ENCODE results near the gene POLG. TPM values are rescaled to one million over a fixed set of nuclear protein-coding genes. Genes with fewer than 3 reads are reported as not detected.

The POLG gene
- total and polyA plus RNA-seq, 7 donors, result 32.6 to 64.5 (median 52.7) TPM

GRCh38 chr15:89381331-89381730, 46.7 kb upstream of the POLG start:
- DNase-seq, result no peak
- no peak overlapping the region for H3K4me3 ChIP-seq
- whole genome bisulfite sequencing, 3 donors, result 76 to 89% (median 76%) methylated on average over 3 of the region's 3 CpGs
- H3K9me3 ChIP-seq, result no peaks in the 10 kb centered on the region
- H3K36me3 ChIP-seq (ENCODE audit: insufficient read depth in 1 of 2, low read depth in 1 of 2), result no peaks in the 10 kb centered on the region
- TF ChIP-seq CTCF (IDR thresholded peaks at IDR 0.05), result no peak
- ATAC-seq, result no peak
- H3K4me1 ChIP-seq, result peaks cover 11% of the 10 kb centered on the region
- intact Hi-C loops (cut with DNase I), result no loop called here
- peaks cover 0 to 60% (median 26%) of the 10 kb centered on the region in 3 donors for H3K27me3 ChIP-seq (ENCODE audit: insufficient read depth in 3 of 3, low read length in 2 of 3)
- H3K27ac ChIP-seq, result no peak overlapping the region

- H3K27ac ChIP-seq, result no peak overlapping the region
- no peak for TF ChIP-seq CTCF (IDR thresholded peaks at IDR 0.05)
- H3K36me3 ChIP-seq (ENCODE audit: insufficient read depth in 1 of 2, low read depth in 1 of 2), result no peaks in the 10 kb centered on the region
- H3K4me1 ChIP-seq, result peaks cover 11% of the 10 kb centered on the region
- DNase-seq (no peak), ATAC-seq (no peak)
- intact Hi-C loops (cut with DNase I), result no loop called here
- no peaks in the 10 kb centered on the region for H3K9me3 ChIP-seq
- H3K27me3 ChIP-seq (ENCODE audit: insufficient read depth in 3 of 3, low read length in 2 of 3), result peaks cover 0 to 75% (median 28%) of the 10 kb centered on the region in 3 donors
- no peak overlapping the region for H3K4me3 ChIP-seq
- 68 to 81% (median 71%) methylated on average over 5 of the region's 5 CpGs for WGBS, 3 donors
Measured at GRCh38 chr15:89379818-89380217, 45.2 kb upstream of the POLG start.

GRCh38 chr15:89379251-89379695, 44.6 kb upstream of the POLG start:
- TF ChIP-seq CTCF (IDR thresholded peaks at IDR 0.05), result no peak
- DNase-seq (no peak), ATAC-seq (no peak)
- Histone ChIP-seq H3K9me3 (no peaks in the 10 kb centered on the region), H3K27ac (no peak overlapping the region), H3K36me3 (ENCODE audit: insufficient read depth in 1 of 2, low read depth in 1 of 2) (no peaks in the 10 kb centered on the region), H3K27me3 (ENCODE audit: insufficient read depth in 3 of 3, low read length in 2 of 3) (peaks cover 0 to 80% (median 29%) of the 10 kb centered on the region in 3 donors), H3K4me1 (peaks cover 11% of the 10 kb centered on the region), H3K4me3 (peak overlapping the region; percentile 61)
- intact Hi-C loops (cut with DNase I), result no loop called here
- 21 to 31% (median 26%) methylated on average over 28 of the region's 28 CpGs for WGBS, 3 donors

GRCh38 chr15:89378296-89379151, 43.9 kb upstream of the POLG start:
- ATAC-seq (peak in 1 of 4 donors; percentile 19), DNase-seq (no peak)
- no peaks in the 10 kb centered on the region for H3K9me3 ChIP-seq
- peaks cover 0 to 88% (median 33%) of the 10 kb centered on the region in 3 donors for H3K27me3 ChIP-seq (ENCODE audit: insufficient read depth in 3 of 3, low read length in 2 of 3)
- no peak overlapping the region for H3K27ac ChIP-seq
- no peaks in the 10 kb centered on the region for H3K36me3 ChIP-seq (ENCODE audit: insufficient read depth in 1 of 2, low read depth in 1 of 2)
- peaks cover 11% of the 10 kb centered on the region for H3K4me1 ChIP-seq
- intact Hi-C loops (cut with DNase I), result no loop called here
- no peak for TF ChIP-seq CTCF (IDR thresholded peaks at IDR 0.05)
- peak overlapping the region; percentile 61 for H3K4me3 ChIP-seq
- 4 to 6% (median 5%) methylated on average over 64 to 76 of the region's 76 CpGs for WGBS, 3 donors
